Hepatic stellate cell (primary cell): ENCODE data around the gene RNF148.

Source experiments
- DNase-seq: peaks from one replicate; pipeline ENCODE4 v3.0.0; 2011; ENCODE audit warnings: low spot score

RNF148 gene

GRCh38 chr7:122702872-122703510 is at the start of gene RNF148:
TSS of gene RNF148 (minus strand) at chr7:122702922. CDS start at chr7:122702750, 172 bp downstream.
- no peak for DNase-seq

- DNase-seq = no peak
Observed at GRCh38 chr7:122750389-122750788, 47.7 kb upstream of the RNF148 start.

- no peak for DNase-seq
Observed at GRCh38 chr7:122748195-122748594, 45.5 kb upstream of the RNF148 start.

GRCh38 chr7:122746948-122747347 is 44.2 kb upstream of the RNF148 start:
- DNase-seq = no peak

- DNase-seq = no peak
Observed at GRCh38 chr7:122743211-122743610, 40.5 kb upstream of the RNF148 start.

GRCh38 chr7:122738947-122739346 is 36.2 kb upstream of the RNF148 start:
- no peak for DNase-seq

- no peak for DNase-seq
Observed at GRCh38 chr7:122736183-122736582, 33.5 kb upstream of the RNF148 start.

GRCh38 chr7:122727759-122728158 is 25.0 kb upstream of the RNF148 start:
- no peak for DNase-seq

- no peak for DNase-seq
Observed at GRCh38 chr7:122727354-122727753, 24.6 kb upstream of the RNF148 start.

- no peak for DNase-seq
Observed at GRCh38 chr7:122726881-122727280, 24.2 kb upstream of the RNF148 start.

- DNase-seq = no peak
Observed at GRCh38 chr7:122724366-122724765, 21.6 kb upstream of the RNF148 start.

- no peak for DNase-seq
Observed at GRCh38 chr7:122719010-122719578, 16.4 kb upstream of the RNF148 start.

GRCh38 chr7:122717356-122718089 is 14.8 kb upstream of the RNF148 start:
- DNase-seq = no peak

GRCh38 chr7:122715183-122715582 is 12.5 kb upstream of the RNF148 start:
- no peak for DNase-seq

GRCh38 chr7:122710916-122711315 is 8.2 kb upstream of the RNF148 start:
- no peak for DNase-seq

GRCh38 chr7:122709930-122710646 is 7.4 kb upstream of the RNF148 start:
- no peak for DNase-seq

GRCh38 chr7:122706836-122707235 is 4.1 kb upstream of the RNF148 start:
- DNase-seq = no peak

GRCh38 chr7:122699017-122699416 is 3.7 kb downstream of the RNF148 start, which contains the start of gene RNF133:
TSS of gene RNF133 (minus strand) at chr7:122699117. CDS start at chr7:122698918, 199 bp downstream.
- DNase-seq = no peak

- DNase-seq = no peak
Observed at GRCh38 chr7:122695816-122696215, 6.9 kb downstream of the RNF148 start.

- no peak for DNase-seq
Observed at GRCh38 chr7:122694697-122695096, 8.0 kb downstream of the RNF148 start.

- no peak for DNase-seq
Observed at GRCh38 chr7:122692769-122693309, 9.9 kb downstream of the RNF148 start.

GRCh38 chr7:122691569-122692235 is 11.0 kb downstream of the RNF148 start:
- no peak for DNase-seq
